Measurements from ENCODE around the gene ILF2. TPM values are rescaled to one million over a fixed set of nuclear protein-coding genes. Genes with fewer than 3 reads are reported as not detected.

The ILF2 gene
- total and polyA plus RNA-seq, 2 of the 13 experiments (the other 11 are each of a cell fraction or from before 2014, with no cell fraction given), result 292 to 366 TPM

DNA sequence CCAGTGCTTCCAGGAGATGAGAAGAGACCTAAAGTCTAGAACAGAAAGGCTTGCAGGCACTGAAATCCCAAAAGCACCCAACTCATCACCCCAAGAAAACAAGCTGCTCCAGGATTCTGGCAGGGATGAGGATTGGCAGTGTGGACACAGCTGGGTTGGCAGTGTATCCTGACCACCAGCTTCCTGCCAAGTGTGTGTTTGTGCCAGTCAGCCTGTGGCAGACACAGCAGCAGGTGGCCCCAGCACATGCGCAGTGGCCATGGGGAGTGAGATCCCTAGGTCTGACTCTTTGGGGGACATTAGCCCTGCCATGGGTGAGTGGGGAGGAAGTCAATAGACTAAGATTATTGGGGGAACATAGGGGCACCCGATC, 20.9 kb downstream of the ILF2 start (continued):
- TF ChIP-seq, protein P1, sequence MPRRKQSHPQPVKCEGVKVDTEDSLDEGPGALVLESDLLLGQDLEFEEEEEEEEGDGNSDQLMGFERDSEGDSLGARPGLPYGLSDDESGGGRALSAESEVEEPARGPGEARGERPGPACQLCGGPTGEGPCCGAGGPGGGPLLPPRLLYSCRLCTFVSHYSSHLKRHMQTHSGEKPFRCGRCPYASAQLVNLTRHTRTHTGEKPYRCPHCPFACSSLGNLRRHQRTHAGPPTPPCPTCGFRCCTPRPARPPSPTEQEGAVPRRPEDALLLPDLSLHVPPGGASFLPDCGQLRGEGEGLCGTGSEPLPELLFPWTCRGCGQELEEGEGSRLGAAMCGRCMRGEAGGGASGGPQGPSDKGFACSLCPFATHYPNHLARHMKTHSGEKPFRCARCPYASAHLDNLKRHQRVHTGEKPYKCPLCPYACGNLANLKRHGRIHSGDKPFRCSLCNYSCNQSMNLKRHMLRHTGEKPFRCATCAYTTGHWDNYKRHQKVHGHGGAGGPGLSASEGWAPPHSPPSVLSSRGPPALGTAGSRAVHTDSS (CRISPR knock-in tag; conservative IDR thresholded peaks at IDR 0.05), result no peak
- no peak for TF ChIP-seq ZSCAN12 (CRISPR knock-in tag; IDR thresholded peaks at IDR 0.05)
- no peak for TF ChIP-seq ZNF205 (CRISPR knock-in tag; IDR thresholded peaks at IDR 0.05)
- TF ChIP-seq, protein P2, sequence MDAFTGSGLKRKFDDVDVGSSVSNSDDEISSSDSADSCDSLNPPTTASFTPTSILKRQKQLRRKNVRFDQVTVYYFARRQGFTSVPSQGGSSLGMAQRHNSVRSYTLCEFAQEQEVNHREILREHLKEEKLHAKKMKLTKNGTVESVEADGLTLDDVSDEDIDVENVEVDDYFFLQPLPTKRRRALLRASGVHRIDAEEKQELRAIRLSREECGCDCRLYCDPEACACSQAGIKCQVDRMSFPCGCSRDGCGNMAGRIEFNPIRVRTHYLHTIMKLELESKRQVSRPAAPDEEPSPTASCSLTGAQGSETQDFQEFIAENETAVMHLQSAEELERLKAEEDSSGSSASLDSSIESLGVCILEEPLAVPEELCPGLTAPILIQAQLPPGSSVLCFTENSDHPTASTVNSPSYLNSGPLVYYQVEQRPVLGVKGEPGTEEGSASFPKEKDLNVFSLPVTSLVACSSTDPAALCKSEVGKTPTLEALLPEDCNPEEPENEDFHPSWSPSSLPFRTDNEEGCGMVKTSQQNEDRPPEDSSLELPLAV (CRISPR knock-in tag; conservative IDR thresholded peaks at IDR 0.05; ENCODE audit: low read depth), result no peak
- TF ChIP-seq SIX1 (CRISPR knock-in tag; IDR thresholded peaks at IDR 0.05; ENCODE audit: borderline replicate concordance), result no peak

DNA sequence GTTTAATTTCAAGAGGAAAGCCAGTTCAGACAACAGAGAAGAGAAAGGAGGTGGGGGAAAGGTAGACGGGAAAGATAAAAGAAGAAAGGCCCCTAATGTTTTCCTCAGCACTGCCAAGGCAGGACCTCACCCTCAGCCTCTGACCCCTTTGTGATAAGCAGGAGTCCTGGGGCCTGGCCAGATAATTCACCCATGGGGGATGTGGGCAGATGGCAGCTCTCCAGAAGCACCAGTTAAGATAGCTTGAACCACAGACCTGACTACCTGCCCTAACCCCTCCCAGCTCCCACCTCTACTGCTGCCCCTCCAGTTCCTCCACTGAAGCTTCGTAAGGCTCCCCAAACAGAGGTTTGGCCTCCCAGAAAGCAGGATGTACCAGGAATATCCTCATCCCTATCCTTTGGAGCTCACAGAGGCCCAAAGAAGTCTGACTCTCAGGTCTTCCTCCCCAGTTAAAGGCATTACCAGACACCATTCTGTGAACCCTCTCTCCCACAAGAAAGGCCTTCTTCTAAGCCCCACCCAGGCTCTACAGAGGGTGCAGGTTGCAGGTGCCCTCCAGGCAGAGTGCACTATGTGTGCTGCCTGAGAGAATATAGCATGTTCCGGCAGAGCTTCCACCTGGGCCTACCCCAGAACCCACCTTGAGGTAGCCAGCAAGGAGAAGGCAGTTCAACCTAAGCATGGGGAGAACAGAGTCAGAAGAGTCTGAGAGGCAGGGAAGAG, 21.5 kb downstream of the ILF2 start:
- H3K4me2 ChIP-seq (ENCODE audit: low read depth, low read length), result no peak overlapping the region
- H3K27ac ChIP-seq (ENCODE audit: extremely low read length, insufficient read depth, low read length), result no peak overlapping the region
- H3K36me3 ChIP-seq (replicated peaks in 1 of 2; ENCODE audit: control insufficient read depth in 1 of 2, insufficient read depth in 2 of 2, low read length in 2 of 2), result peaks cover 5 to 19% of the 10 kb centered on the region in 2 experiments
- no peaks in the 10 kb centered on the region for H3K27me3 ChIP-seq (ENCODE audit: control insufficient read depth in 1 of 2, insufficient read depth in 2 of 2, low read length in 2 of 2)
- in situ Hi-C loops (cut with HindIII; ENCODE audit: extremely low pct_ligation_motif_present, low pct_unique_long_range_greater_than_20kb) (no loop called here), intact Hi-C loops (cut with micrococcal nuclease; ENCODE audit: unreplicated experiment) (no loop called here)
- FAIRE-seq (no peak), ATAC-seq (peak; percentile 58), DNase-seq (ENCODE audit: low spot score) (no peak)
- ChIA-PET POLR2A (interaction anchor here (1.4 to 4.6 kb wide), 3 partner anchors 8 to 15 kb away, joined by 5 to 36 read pairs (median 18); partner anchors contain the start of genes CHTOP and SNAPIN), CTCF (ENCODE audit: low intra/inter-chr PET ratio, low total read pairs) (no interaction called here)
- H3K9me3 ChIP-seq (ENCODE audit: low read length), result no peaks in the 10 kb centered on the region
- no peaks in the 10 kb centered on the region for H3K79me2 ChIP-seq (ENCODE audit: insufficient read depth, low read length)
- H2AFZ ChIP-seq (ENCODE audit: low read length), result no peak overlapping the region
- H3K4me1 ChIP-seq (ENCODE audit: insufficient read depth, low read length), result peaks cover 17% of the 10 kb centered on the region
- TF ChIP-seq POLR2A (IDR thresholded peaks at IDR 0.05; ENCODE audit: insufficient read depth in 1 of 2, low read depth in 2 of 2, low read length in 2 of 2) (0 out of 4 replicates have a peak, but pooled peaks of 1 of the 2 experiments have one; percentile 20), ZBTB21 (CRISPR knock-in tag; IDR thresholded peaks at IDR 0.05) (no peak), POLR2AphosphoS2 (IDR thresholded peaks at IDR 0.05; ENCODE audit: low read depth, low read length) (0 out of 2 replicates have a peak, but pooled peaks have one; percentile 50)
- no TSS peak for BruUV-seq (replicated peaks)
- no peak overlapping the region for H3K4me3 ChIP-seq (replicated peaks in 1 of 3; ENCODE audit: insufficient read depth in 1 of 3, low read depth in 2 of 3, low read length in 3 of 3)
- no peak overlapping the region for H3K9ac ChIP-seq (ENCODE audit: insufficient read depth, low read depth, low read length)
- no peaks in the 10 kb centered on the region; the same call in 1 of the 2 replicates for H4K20me1 ChIP-seq (ENCODE audit: insufficient read depth, low read length)
- 18% methylated on average over 2 of the region's 3 CpGs for whole genome bisulfite sequencing (ENCODE audit: low lambda C conversion rate)
